Measurements from ENCODE around the gene HSPG2.

The HSPG2 gene

DNA sequence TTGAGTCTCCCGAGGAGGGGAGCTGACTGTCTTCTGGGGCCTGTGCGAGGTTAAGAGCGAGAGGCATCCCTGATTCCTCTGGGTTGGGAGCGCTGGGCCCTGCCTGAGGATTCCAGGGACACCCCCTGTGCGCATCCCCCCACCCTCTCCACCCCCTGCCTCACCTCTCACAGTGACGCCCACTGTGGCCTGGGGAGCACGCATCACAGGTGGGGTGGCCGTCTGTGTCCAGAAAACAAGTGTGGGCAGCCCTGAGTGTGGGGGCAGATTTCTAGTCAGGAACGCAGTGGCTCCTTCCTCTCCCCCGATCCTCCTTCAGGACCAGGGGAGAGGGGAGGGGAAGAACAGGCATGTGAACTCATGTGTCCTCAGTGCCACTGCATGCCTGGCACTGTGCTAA is 63.3 kb downstream of the HSPG2 start:
- TF ChIP-seq, protein P1, sequence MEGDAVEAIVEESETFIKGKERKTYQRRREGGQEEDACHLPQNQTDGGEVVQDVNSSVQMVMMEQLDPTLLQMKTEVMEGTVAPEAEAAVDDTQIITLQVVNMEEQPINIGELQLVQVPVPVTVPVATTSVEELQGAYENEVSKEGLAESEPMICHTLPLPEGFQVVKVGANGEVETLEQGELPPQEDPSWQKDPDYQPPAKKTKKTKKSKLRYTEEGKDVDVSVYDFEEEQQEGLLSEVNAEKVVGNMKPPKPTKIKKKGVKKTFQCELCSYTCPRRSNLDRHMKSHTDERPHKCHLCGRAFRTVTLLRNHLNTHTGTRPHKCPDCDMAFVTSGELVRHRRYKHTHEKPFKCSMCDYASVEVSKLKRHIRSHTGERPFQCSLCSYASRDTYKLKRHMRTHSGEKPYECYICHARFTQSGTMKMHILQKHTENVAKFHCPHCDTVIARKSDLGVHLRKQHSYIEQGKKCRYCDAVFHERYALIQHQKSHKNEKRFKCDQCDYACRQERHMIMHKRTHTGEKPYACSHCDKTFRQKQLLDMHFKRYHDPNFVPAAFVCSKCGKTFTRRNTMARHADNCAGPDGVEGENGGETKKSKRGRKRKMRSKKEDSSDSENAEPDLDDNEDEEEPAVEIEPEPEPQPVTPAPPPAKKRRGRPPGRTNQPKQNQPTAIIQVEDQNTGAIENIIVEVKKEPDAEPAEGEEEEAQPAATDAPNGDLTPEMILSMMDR (IDR thresholded peaks at IDR 0.05; ENCODE audit: low read depth, low read length): no peak
- Histone ChIP-seq H3K4me3 (ENCODE audit: low read depth, low read length) (no peak overlapping the region), H3K36me3 (no peaks in the 10 kb centered on the region; the same call in none of the 2 replicates), H3K27ac (no peak overlapping the region), H3K9me3 (ENCODE audit: severe bottlenecking) (no peaks in the 10 kb centered on the region), H3K27me3 (ENCODE audit: insufficient read depth, low read depth, severe bottlenecking) (no peaks in the 10 kb centered on the region)
- DNase-seq: no peak

DNA sequence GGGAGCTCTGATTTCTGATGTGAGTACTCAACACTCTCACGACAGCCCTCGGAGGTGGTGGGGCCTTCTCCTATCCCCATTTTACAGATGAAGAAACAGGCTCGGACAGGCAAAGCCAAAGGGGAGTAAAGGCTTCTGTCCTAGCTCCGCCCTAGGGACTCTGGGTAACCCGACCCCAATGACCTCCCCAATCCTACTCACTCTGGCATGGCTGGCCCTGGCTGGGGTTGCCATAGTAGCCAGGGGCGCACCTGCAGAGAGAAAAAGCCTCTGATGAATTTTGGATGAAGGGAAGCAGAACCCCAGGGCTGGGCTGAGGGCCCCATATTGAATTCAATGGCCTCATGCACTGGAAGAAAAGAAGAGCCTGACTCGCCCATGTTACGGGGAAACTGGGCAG is 63.9 kb downstream of the HSPG2 start:
- Histone ChIP-seq H3K4me3 (ENCODE audit: low read depth, low read length) (no peak overlapping the region), H3K27ac (no peak overlapping the region), H3K36me3 (no peaks in the 10 kb centered on the region; the same call in 1 of the 2 replicates), H3K9me3 (ENCODE audit: severe bottlenecking) (no peaks in the 10 kb centered on the region), H3K27me3 (ENCODE audit: insufficient read depth, low read depth, severe bottlenecking) (no peaks in the 10 kb centered on the region)
- no peak for DNase-seq
- TF ChIP-seq, protein P1 (IDR thresholded peaks at IDR 0.05; ENCODE audit: low read depth, low read length): no peak

DNA sequence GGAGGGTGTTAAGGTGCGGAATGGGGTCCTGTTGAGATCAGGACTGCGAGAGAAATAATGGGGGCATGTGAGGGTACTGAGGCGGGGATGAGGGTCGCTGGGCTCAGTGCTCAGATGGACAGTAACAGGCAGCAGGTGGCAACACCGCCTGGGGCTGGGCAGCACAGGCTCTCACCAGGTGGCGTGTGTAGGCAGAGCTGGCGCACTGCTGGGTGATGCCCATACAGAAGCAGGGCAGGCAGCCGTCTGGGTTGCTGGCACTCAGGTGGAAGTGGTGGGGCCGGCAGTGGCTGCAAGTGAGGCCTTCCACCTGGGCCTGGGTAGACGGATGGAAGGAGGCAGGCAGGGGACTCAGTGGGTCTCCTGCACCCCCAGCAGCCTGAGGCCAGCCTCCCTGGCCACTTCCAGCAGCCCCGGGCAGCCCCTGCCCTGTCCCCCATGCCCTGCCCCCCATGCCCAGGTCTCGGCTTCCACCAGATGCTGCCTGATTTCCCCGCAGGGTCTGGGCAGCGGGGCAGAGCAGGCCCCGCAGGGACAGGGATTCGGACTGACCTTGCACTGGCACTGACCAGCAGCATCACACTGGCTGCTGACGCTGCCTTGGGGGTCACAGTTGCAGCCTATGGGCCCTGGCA is 64.5 kb downstream of the HSPG2 start:
- no peak for DNase-seq
- H3K4me3 ChIP-seq (ENCODE audit: low read depth, low read length): no peak overlapping the region
- no peaks in the 10 kb centered on the region for H3K9me3 ChIP-seq (ENCODE audit: severe bottlenecking)
- TF ChIP-seq, protein P1 (IDR thresholded peaks at IDR 0.05; ENCODE audit: low read depth, low read length): no peak
- no peak overlapping the region for H3K27ac ChIP-seq
- no peaks in the 10 kb centered on the region for H3K27me3 ChIP-seq (ENCODE audit: insufficient read depth, low read depth, severe bottlenecking)
- H3K36me3 ChIP-seq: no peaks in the 10 kb centered on the region; the same call in 1 of the 2 replicates

DNA sequence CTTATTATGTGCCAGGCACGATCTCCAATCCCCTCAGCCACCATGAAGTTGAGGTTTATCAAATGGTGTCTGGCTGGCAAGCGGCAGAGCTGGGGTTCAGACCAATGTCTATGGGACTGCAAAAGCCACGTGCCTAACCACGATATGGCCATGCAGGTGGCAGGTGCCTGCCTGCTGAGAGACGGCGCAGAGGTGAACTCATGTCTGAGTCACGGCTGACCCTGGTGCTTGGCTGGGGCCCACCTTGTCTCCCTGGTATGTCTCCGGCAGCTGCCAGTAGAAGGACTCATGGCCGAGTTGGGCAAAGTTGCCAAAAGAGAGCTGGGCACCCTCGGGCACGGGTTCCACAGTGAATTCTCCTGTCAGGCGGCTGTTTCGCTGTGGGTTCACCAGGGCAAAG is 65.2 kb downstream of the HSPG2 start:
- H3K36me3 ChIP-seq: no peaks in the 10 kb centered on the region; the same call in 1 of the 2 replicates

DNA sequence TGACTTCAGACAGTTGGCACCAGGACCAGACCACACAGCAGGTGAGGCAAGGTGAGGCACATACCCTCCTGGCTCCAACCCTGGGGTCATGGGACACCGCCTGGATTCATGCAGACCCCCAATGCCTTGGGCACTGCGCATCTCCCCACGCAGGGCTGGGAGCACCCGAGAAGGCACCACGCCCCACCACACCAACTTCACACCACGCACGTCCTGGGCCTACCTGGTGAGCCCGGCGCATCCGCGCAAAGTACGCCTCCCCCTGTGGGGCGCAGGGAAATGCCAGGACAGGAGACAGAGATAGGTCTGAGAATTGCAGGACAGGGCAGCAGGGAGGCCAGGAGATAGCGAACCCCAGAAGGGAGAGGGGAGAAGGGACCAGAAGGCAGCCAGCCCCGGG is 66.5 kb downstream of the HSPG2 start:
- TF ChIP-seq, protein P1 (IDR thresholded peaks at IDR 0.05; ENCODE audit: low read depth, low read length): no peak
- H3K27me3 ChIP-seq (ENCODE audit: insufficient read depth, low read depth, severe bottlenecking): no peaks in the 10 kb centered on the region
- no peaks in the 10 kb centered on the region for H3K9me3 ChIP-seq (ENCODE audit: severe bottlenecking)
- no peak overlapping the region for H3K27ac ChIP-seq
- H3K4me3 ChIP-seq (ENCODE audit: low read depth, low read length): no peak overlapping the region
- no peak for DNase-seq
- no peaks in the 10 kb centered on the region; the same call in 1 of the 2 replicates for H3K36me3 ChIP-seq

More for the DNA sequence above, 65.2 kb downstream of the HSPG2 start:
- TF ChIP-seq, protein P1 (IDR thresholded peaks at IDR 0.05; ENCODE audit: low read depth, low read length): no peak
- no peaks in the 10 kb centered on the region for H3K9me3 ChIP-seq (ENCODE audit: severe bottlenecking)
- no peak overlapping the region for H3K4me3 ChIP-seq (ENCODE audit: low read depth, low read length)
- no peak for DNase-seq
- H3K27me3 ChIP-seq (ENCODE audit: insufficient read depth, low read depth, severe bottlenecking): no peaks in the 10 kb centered on the region
- H3K27ac ChIP-seq: no peak overlapping the region

DNA sequence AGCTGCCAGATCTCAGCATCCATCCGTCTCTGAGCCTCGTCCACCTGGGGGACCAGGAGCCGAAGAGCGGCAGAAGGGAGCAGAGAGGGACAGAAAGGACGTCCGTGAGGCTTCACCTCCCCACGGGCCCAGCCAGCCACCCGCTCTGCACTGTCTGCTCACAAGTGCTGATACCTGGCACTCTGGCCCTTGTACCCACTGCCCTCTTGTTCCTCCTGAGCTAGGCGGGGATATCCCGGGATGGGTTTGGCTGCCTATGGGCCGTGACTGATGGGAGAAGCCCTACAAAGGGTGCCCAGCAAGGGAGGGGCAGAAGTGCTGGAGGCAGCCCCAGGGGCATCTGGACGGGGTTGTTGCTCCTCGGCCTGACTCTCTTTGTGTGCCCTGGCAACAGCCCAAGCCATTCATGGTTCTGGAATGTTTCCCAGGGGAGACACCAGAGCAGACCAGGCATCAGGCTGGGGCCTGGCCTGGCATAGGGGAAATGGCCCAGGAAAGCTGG is 67.4 kb downstream of the HSPG2 start:
- Histone ChIP-seq H3K9me3 (ENCODE audit: severe bottlenecking) (no peaks in the 10 kb centered on the region), H3K27me3 (ENCODE audit: insufficient read depth, low read depth, severe bottlenecking) (no peaks in the 10 kb centered on the region), H3K4me3 (ENCODE audit: low read depth, low read length) (no peak overlapping the region), H3K36me3 (no peaks in the 10 kb centered on the region; the same call in 1 of the 2 replicates), H3K27ac (no peak overlapping the region)
- DNase-seq: no peak
- TF ChIP-seq, protein P1 (IDR thresholded peaks at IDR 0.05; ENCODE audit: low read depth, low read length): no peak
